GM12865 (cell line): ENCODE data around the gene FOXP3.

Experiments used
- DNase-seq: peaks from one replicate; pipeline ENCODE4 v3.0.0; 2010; ENCODE audit warnings: low read depth
- H3K4me3 ChIP-seq: 2 replicates; pipeline ENCODE4 v1.5.1; 2011; ENCODE audit warnings: mild to moderate bottlenecking, low read depth, low read length, control low read depth
- TF ChIP-seq, protein P1 (sequence below): IDR thresholded peaks from 2 replicates; pipeline ENCODE4 v1.5.1; 2011; ENCODE audit warnings: low read length, control low read depth, low read depth, inconsistent platforms; ENCODE audit not compliant: insufficient read depth; ENCODE audit errors: missing control alignments

Gene FOXP3

DNA sequence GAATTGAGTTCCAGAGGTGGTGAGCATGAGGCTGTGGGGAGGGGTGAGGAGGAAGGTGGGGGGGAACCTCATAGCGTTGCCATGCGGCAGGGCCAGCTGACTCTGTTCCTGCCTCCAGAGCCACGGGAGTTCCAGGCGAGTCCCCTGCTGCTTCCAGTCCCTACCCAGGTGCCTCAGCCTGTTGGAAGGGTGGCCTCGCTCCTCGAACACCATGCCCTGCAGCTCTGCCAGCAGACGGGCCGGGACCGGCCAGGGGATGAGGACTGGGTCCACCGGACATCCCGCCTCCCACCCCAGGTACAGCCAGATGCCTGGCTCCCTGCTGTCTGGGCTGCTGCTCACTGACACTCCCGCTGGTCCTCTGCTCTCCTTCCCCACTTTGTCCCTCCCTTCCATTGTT lies 21.3 kb downstream of the FOXP3 start:
- no peak overlapping the region for H3K4me3 ChIP-seq
- TF ChIP-seq, protein P1, sequence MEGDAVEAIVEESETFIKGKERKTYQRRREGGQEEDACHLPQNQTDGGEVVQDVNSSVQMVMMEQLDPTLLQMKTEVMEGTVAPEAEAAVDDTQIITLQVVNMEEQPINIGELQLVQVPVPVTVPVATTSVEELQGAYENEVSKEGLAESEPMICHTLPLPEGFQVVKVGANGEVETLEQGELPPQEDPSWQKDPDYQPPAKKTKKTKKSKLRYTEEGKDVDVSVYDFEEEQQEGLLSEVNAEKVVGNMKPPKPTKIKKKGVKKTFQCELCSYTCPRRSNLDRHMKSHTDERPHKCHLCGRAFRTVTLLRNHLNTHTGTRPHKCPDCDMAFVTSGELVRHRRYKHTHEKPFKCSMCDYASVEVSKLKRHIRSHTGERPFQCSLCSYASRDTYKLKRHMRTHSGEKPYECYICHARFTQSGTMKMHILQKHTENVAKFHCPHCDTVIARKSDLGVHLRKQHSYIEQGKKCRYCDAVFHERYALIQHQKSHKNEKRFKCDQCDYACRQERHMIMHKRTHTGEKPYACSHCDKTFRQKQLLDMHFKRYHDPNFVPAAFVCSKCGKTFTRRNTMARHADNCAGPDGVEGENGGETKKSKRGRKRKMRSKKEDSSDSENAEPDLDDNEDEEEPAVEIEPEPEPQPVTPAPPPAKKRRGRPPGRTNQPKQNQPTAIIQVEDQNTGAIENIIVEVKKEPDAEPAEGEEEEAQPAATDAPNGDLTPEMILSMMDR = no peak
- DNase-seq = no peak

DNA sequence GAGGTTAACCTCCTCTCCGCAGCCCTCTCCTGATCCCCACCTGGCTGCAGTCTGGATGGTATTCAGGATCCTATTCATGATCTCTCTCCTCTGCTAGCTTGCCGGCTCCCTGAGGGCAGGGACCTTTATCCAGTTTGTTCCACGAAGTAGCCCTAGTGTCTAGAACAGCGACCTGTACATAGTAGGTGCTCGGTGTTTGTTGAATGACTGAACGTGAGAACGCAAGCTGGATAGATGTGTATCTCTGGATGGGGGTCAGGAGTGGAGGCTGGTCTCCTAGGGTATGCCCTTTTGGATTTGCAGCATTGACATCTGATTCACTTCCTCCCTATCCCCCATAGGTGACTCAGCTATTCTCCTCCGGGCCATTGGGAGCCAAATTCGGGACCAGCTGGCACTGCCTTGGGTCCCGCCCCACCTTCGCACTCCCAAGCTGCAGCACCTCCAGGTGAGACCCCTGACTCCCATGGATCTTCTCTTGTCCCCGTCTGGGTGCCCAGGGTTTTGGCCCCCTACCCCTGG lies 21.9 kb downstream of the FOXP3 start:
- TF ChIP-seq, protein P1 = no peak

GRCh38 chrX:49238735-49239134 lies 25.8 kb downstream of the FOXP3 start:
- TF ChIP-seq, protein P1 = no peak
- no peak for DNase-seq

More for the DNA sequence above, 21.9 kb downstream of the FOXP3 start:
- no peak for DNase-seq
- H3K4me3 ChIP-seq = no peak overlapping the region

DNA sequence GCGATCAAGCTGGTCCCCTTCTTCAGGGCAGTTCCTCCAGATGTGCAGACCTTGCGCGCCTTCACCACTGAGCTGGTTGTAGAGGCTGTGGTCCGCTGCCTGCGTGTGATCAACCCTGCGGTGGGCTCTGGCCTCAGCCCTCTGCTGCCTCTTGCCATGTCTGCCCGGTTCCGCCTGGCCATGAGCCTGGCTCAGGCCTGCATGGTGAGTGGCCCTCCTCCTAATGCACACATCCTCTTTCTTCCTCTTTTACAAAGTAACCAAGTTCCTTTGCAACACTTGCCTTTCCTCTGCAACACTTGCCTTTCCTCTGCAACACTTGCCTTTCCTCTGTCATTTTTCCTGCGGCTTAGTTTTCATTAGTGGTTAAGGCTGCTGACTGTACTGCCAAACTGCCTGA lies 27.4 kb downstream of the FOXP3 start:
- DNase-seq = no peak
- TF ChIP-seq, protein P1 = no peak
- no peak overlapping the region for H3K4me3 ChIP-seq

More at GRCh38 chrX:49238735-49239134, 25.8 kb downstream of the FOXP3 start:
- H3K4me3 ChIP-seq = no peak overlapping the region

DNA sequence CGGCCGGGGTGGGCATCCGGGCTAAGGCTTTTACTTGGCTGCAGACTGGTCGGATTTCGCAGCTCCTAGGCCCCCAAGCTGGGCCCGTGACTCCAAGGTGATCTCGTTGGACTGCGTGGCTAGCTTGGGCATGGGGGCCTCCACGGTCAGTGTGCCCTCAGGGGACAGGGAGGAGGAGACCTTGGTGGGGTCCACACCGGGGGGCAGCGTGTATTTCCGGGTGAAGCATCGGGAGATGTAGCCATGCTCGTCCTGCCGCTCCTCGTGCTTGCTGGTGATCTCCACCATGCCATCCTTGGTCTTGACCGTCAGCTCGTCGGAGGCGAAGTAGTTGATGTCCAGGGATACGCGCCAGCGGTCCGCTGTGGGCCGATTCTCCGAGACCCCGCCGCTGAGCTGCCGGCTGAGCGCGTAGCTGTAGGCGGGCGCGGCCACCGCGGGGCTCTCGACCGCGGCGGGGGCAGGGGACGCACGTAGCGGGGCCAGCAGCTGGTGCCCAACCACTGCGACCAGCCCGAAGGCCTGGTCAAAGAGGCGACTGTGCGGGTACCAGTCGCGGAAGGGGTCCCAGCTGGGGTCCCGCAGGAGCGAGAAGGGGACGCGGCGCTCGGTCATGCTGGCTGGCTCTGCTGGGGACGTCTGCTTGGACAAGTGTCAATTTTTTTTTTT lies 30.5 kb downstream of the FOXP3 start:
- TF ChIP-seq, protein P1 = no peak
- no peak for DNase-seq
- H3K4me3 ChIP-seq = no peak overlapping the region

- no peak for DNase-seq
- TF ChIP-seq, protein P1 = no peak
Observed at GRCh38 chrX:49233176-49233575, 31.3 kb downstream of the FOXP3 start, which contains the start of gene CACNA1F. TSS of gene CACNA1F (minus strand) at chrX:49233340. CDS start at chrX:49233309, 31 bp downstream.

GRCh38 chrX:49232525-49232924 lies 32.0 kb downstream of the FOXP3 start:
- TF ChIP-seq, protein P1 = no peak
- DNase-seq = no peak
- no peak overlapping the region for H3K4me3 ChIP-seq

More at GRCh38 chrX:49233176-49233575, 31.3 kb downstream of the FOXP3 start, which contains the start of gene CACNA1F:
- no peak within 1 kb of the TSS for H3K4me3 ChIP-seq
